ENCODE results near the gene EFNB1.

DNA sequence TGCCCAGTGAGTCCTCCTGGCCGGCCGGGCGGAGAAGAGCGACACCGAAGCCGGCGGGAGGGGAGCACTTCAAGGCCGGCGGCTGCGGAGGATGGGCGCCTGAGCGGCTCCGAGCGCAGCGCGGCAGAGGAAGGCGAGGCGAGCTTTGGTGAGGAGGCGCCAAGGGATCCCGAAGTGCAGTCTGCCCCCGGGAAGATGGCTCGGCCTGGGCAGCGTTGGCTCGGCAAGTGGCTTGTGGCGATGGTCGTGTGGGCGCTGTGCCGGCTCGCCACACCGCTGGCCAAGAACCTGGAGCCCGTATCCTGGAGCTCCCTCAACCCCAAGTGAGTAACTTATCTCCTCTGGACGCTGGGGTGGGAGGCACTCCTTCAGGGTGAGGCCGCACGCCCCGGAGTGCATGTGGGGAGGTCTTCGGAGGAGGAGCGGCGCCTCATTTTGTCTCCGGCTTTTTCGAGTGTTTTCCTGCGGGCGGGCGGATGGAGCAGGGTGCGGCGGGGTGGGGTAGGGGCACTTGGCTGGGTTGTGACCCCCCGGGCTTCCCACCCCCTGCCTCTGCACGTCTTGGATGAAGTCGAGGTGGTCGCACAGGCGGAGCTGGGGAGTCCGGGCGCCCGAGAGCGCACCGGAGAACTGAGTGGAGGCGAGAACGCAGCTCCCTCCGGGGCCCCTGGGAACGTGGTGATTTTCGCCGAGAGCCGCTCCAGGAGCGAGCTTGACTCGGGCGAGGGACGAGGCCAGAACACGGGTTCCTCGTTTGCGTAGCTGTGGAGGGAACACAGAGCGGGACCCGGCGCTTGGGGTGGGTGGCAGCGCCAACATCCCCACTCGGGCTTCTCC, 979 bp downstream of the EFNB1 start:
- no peak for TF ChIP-seq POLR2AphosphoS5 (IDR thresholded peaks at IDR 0.05; ENCODE audit: insufficient read depth in 1 of 2, low read depth in 1 of 2)
- TF ChIP-seq, protein P1, sequence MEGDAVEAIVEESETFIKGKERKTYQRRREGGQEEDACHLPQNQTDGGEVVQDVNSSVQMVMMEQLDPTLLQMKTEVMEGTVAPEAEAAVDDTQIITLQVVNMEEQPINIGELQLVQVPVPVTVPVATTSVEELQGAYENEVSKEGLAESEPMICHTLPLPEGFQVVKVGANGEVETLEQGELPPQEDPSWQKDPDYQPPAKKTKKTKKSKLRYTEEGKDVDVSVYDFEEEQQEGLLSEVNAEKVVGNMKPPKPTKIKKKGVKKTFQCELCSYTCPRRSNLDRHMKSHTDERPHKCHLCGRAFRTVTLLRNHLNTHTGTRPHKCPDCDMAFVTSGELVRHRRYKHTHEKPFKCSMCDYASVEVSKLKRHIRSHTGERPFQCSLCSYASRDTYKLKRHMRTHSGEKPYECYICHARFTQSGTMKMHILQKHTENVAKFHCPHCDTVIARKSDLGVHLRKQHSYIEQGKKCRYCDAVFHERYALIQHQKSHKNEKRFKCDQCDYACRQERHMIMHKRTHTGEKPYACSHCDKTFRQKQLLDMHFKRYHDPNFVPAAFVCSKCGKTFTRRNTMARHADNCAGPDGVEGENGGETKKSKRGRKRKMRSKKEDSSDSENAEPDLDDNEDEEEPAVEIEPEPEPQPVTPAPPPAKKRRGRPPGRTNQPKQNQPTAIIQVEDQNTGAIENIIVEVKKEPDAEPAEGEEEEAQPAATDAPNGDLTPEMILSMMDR (IDR thresholded peaks at IDR 0.05): no peak
